IMR-90 (cell line): Measurements from ENCODE around the gene WDR49. TPM values are rescaled to one million over a fixed set of nuclear protein-coding genes. Genes with fewer than 3 reads are reported as not detected.

Source experiments
- ATAC-seq: fragments of 200-7000 bp; cut with Tn5 transposase; 2 replicates; pipeline ENCODE4 v1.9.1; 2020; ENCODE audit warnings: low read depth, mild to moderate bottlenecking, moderate library complexity
- BruUV-seq: library from RNA; stranded (reverse); fragments of 400-500 nt; replicated peaks from 2 replicates; lab custom pipeline; 2021; lab: Mats Ljungman, UMichigan
- CTCF ChIA-PET: fragments of 300-600 bp; formaldehyde crosslinking; extraction: SDS; loops from one replicate; lab custom pipeline; 2021; ENCODE audit warnings: antibody characterized with exemption; lab: Yijun Ruan, JAX
- POLR2A ChIA-PET: fragments of 300-600 bp; sonication (Branson Sonifier 250); formaldehyde crosslinking; loops from one replicate; lab custom pipeline; 2022; ENCODE audit warnings: antibody characterized with exemption; ENCODE audit not compliant: unreplicated experiment; lab: Charles Lee
- DNase-seq: peaks from one replicate; pipeline ENCODE4 v3.0.0; 2013
- H2AFZ ChIP-seq: replicated peaks from 2 replicates; pipeline ENCODE3; 2013; ENCODE audit warnings: low read length, mild to moderate bottlenecking; ENCODE audit not compliant: poor library complexity
- H2AK5ac ChIP-seq: 2 replicates; pipeline ENCODE4 v1.6.1; 2013; ENCODE audit warnings: low read depth, low read length, inconsistent platforms
- H2AK9ac ChIP-seq: replicated peaks from 2 replicates; pipeline ENCODE3; 2013; ENCODE audit warnings: mild to moderate bottlenecking, low read depth, low read length, moderate library complexity; ENCODE audit not compliant: poor library complexity
- H2BK120ac ChIP-seq: 2 replicates; pipeline ENCODE4 v1.6.1; 2013; ENCODE audit warnings: low read depth, low read length, inconsistent platforms
- H2BK15ac ChIP-seq: 3 replicates; pipeline ENCODE4 v1.6.1; 2013; ENCODE audit warnings: low read depth, low read length, inconsistent platforms
- H2BK20ac ChIP-seq: 2 replicates; pipeline ENCODE4 v1.6.1; 2013; ENCODE audit warnings: low read depth, mild to moderate bottlenecking, inconsistent platforms, low read length, moderate library complexity
- H2BK5ac ChIP-seq: 2 replicates; pipeline ENCODE4 v1.6.1; 2013; ENCODE audit warnings: mild to moderate bottlenecking, low read depth, low read length, inconsistent platforms; ENCODE audit not compliant: poor library complexity, severe bottlenecking
- H3K14ac ChIP-seq: replicated peaks from 2 replicates; pipeline ENCODE4 v1.6.1; 2013; ENCODE audit warnings: low read depth, low read length, inconsistent platforms
- H3K18ac ChIP-seq: 2 replicates; pipeline ENCODE4 v1.6.1; 2013; ENCODE audit warnings: low read depth, low read length, control low read depth
- H3K23ac ChIP-seq: 2 replicates; pipeline ENCODE4 v1.6.1; 2013; ENCODE audit warnings: low read depth, low read length, inconsistent platforms
- H3K27ac ChIP-seq: 2 replicates; pipeline ENCODE4 v1.5.1; 2013; ENCODE audit warnings: mild to moderate bottlenecking, control low read depth, low read length; ENCODE audit not compliant: insufficient read depth
- H3K27me3 ChIP-seq: 2 replicates; pipeline ENCODE4 v1.6.1; 2013; ENCODE audit warnings: low read length; ENCODE audit not compliant: control insufficient read depth, insufficient read depth
- H3K36me3 ChIP-seq: 2 replicates; pipeline ENCODE4 v1.6.1; 2013; ENCODE audit warnings: low read length, mixed read lengths; ENCODE audit not compliant: control insufficient read depth, insufficient read depth
- H3K4ac ChIP-seq: 2 replicates; pipeline ENCODE4 v1.6.1; 2013; ENCODE audit warnings: low read depth, low read length, inconsistent platforms
- H3K4me1 ChIP-seq: 2 replicates; pipeline ENCODE4 v1.6.1; 2013; ENCODE audit warnings: low read length, mixed read lengths; ENCODE audit not compliant: control insufficient read depth, insufficient read depth
- H3K4me2 ChIP-seq: 2 replicates; pipeline ENCODE4 v1.6.1; 2013; ENCODE audit warnings: low read depth, mild to moderate bottlenecking, control low read depth, low read length, moderate library complexity
- H3K4me3 ChIP-seq: 2 replicates; pipeline ENCODE4 v1.5.1; 2013; ENCODE audit warnings: low read depth, mild to moderate bottlenecking, control low read depth, low read length, moderate library complexity; ENCODE audit not compliant: insufficient read depth
- H3K56ac ChIP-seq: 2 replicates; pipeline ENCODE4 v1.6.1; 2013; ENCODE audit warnings: low read length, inconsistent platforms; ENCODE audit not compliant: insufficient read depth; ENCODE audit errors: extremely low read depth
- H3K79me1 ChIP-seq, 2 experiments: 2 replicates each; pipeline ENCODE4 v1.6.1; 2013; ENCODE audit warnings: low read length in 2 of 2, inconsistent platforms in 1 of 2, low read depth in 1 of 2
- H3K9ac ChIP-seq: 2 replicates; pipeline ENCODE4 v1.6.1; 2013; ENCODE audit warnings: low read depth, low read length, control low read depth
- H3K9me1 ChIP-seq: 2 replicates; pipeline ENCODE4 v1.6.1; 2013; ENCODE audit warnings: low read length, inconsistent platforms; ENCODE audit not compliant: insufficient read depth
- H3K9me3 ChIP-seq: 2 replicates; pipeline ENCODE4 v1.6.1; 2013; ENCODE audit warnings: low read length; ENCODE audit not compliant: control insufficient read depth, insufficient read depth
- H4K20me1 ChIP-seq: 2 replicates; pipeline ENCODE4 v1.6.1; 2013; ENCODE audit warnings: low read length, inconsistent platforms; ENCODE audit not compliant: insufficient read depth
- H4K5ac ChIP-seq: 2 replicates; pipeline ENCODE4 v1.6.1; 2013; ENCODE audit warnings: mild to moderate bottlenecking, low read depth, low read length, control low read depth
- H4K8ac ChIP-seq, 2 experiments: 2 replicates each; pipeline ENCODE4 v1.6.1; 2013; ENCODE audit warnings: low read depth in 2 of 2, low read length in 2 of 2, control low read depth in 1 of 2, inconsistent platforms in 1 of 2
- H4K91ac ChIP-seq: 2 replicates; pipeline ENCODE4 v1.6.1; 2013; ENCODE audit warnings: low read depth, low read length, inconsistent platforms; ENCODE audit not compliant: insufficient read depth
- BHLHE40 ChIP-seq: fragments of 150-350 bp; IDR thresholded peaks from 2 replicates; pipeline ENCODE4 v1.6.1; 2016; ENCODE audit warnings: mild to moderate bottlenecking, low read depth, low read length
- CEBPB ChIP-seq: IDR thresholded peaks from 2 replicates; pipeline ENCODE4 v1.6.1; 2012; ENCODE audit warnings: low read depth, low read length, improper control_type of control experiment
- CHD1 ChIP-seq: IDR thresholded peaks from 2 replicates; pipeline ENCODE4 v1.6.1; 2012; ENCODE audit warnings: low read depth, low read length, improper control_type of control experiment
- ELK1 ChIP-seq: fragments of 150-350 bp; IDR thresholded peaks from 2 replicates; pipeline ENCODE4 v1.6.1; 2016; ENCODE audit warnings: low read depth, mild to moderate bottlenecking, low read length, moderate library complexity, borderline replicate concordance
- FOS ChIP-seq: fragments of 150-350 bp; IDR thresholded peaks from 2 replicates; pipeline ENCODE4 v1.6.1; 2016; ENCODE audit warnings: low read depth, low read length
- MAFK ChIP-seq: IDR thresholded peaks from 2 replicates; pipeline ENCODE4 v1.6.1; 2012; ENCODE audit warnings: low read depth, low read length, improper control_type of control experiment
- MAZ ChIP-seq: IDR thresholded peaks from 2 replicates; pipeline ENCODE4 v1.6.1; 2012; ENCODE audit warnings: low read depth, mild to moderate bottlenecking, low read length, improper control_type of control experiment, moderate library complexity, borderline replicate concordance
- MXI1 ChIP-seq: IDR thresholded peaks from 2 replicates; pipeline ENCODE4 v1.6.1; 2012; ENCODE audit warnings: low read depth, mild to moderate bottlenecking, low read length, moderate library complexity, borderline replicate concordance
- NFE2L2 ChIP-seq: fragments of 150-350 bp; IDR thresholded peaks from 2 replicates; pipeline ENCODE4 v1.6.1; 2016; ENCODE audit warnings: low read depth, mild to moderate bottlenecking, low read length
- POLR2A ChIP-seq: IDR thresholded peaks from 2 replicates; pipeline ENCODE4 v1.6.1; 2012; ENCODE audit warnings: mild to moderate bottlenecking, low read depth, low read length
- RAD21 ChIP-seq: IDR thresholded peaks from 2 replicates; pipeline ENCODE4 v1.6.1; 2012; ENCODE audit warnings: low read length, improper control_type of control experiment
- RCOR1 ChIP-seq: IDR thresholded peaks from 2 replicates; pipeline ENCODE4 v1.6.1; 2012; ENCODE audit warnings: mild to moderate bottlenecking, low read length, improper control_type of control experiment; ENCODE audit not compliant: insufficient replicate concordance
- RFX5 ChIP-seq: IDR thresholded peaks from 2 replicates; pipeline ENCODE4 v1.8.0; 2012; ENCODE audit warnings: low read depth, mild to moderate bottlenecking, low read length, moderate library complexity
- SMC3 ChIP-seq: fragments of 150-350 bp; IDR thresholded peaks from 2 replicates; pipeline ENCODE4 v1.6.1; 2016; ENCODE audit warnings: low read depth, mild to moderate bottlenecking, antibody characterized with exemption, low read length, moderate library complexity
- USF2 ChIP-seq: fragments of 150-350 bp; IDR thresholded peaks from 2 replicates; pipeline ENCODE4 v1.6.1; 2017; ENCODE audit warnings: mild to moderate bottlenecking, antibody characterized with exemption, low read length, low read depth
- WGBS, 2 experiments: methylation state at CpG; one replicate each; pipeline versions ENCODE4 v1.1.5 to v1.1.7; 2013; ENCODE audit warnings: missing lambda C conversion rate in 2 of 2; ENCODE audit not compliant: insufficient read length in 1 of 2; ENCODE audit errors: extremely low coverage in 2 of 2; 5-methylcytosine and 5-hydroxymethylcytosine counted together
- dilution Hi-C: fragments of 300-500 bp; cut with HindIII; formaldehyde crosslinking; loops from one replicate; pipeline ENCODE4 v1.14.3; 2018; ENCODE audit warnings: low sequenced_read_pairs; ENCODE audit not compliant: unreplicated experiment
- in situ Hi-C: fragments of 300-500 bp; cut with MboI; formaldehyde crosslinking; loops from 3 replicates; pipeline ENCODE4 v1.14.3; 2019; ENCODE audit warnings: low sequenced_read_pairs, inconsistent platforms, mixed read lengths
- intact Hi-C: fragments of 100-400 bp; cut with micrococcal nuclease; formaldehyde crosslinking; loops from 2 replicates; pipeline ENCODE4 v1.10.0; 2022
- polyA plus RNA-seq, 3 experiments: library from polyadenylated mRNA; depleted of rRNA; stranded (reverse); fragments of >200 nt; gene quantifications; 2 replicates each; pipeline ENCODE4 v1.2.3, GENCODE V29; 2012; ENCODE audit warnings: low replicate concordance in 1 of 3
- total RNA-seq: library from RNA; depleted of rRNA; stranded (reverse); fragments of >200 nt; gene quantifications from 2 replicates; pipeline ENCODE4 v1.2.3, GENCODE V29; 2012
- TF ChIP-seq, protein P1 (sequence below): conservative IDR thresholded peaks from 2 replicates; pipeline ENCODE4 v1.5.1; 2012; ENCODE audit warnings: mild to moderate bottlenecking, low read depth, low read length, improper control_type of control experiment

WDR49 gene
- total and polyA plus RNA-seq, 2 of the 4 experiments (the other 2 are of a cell fraction), result not detected

DNA sequence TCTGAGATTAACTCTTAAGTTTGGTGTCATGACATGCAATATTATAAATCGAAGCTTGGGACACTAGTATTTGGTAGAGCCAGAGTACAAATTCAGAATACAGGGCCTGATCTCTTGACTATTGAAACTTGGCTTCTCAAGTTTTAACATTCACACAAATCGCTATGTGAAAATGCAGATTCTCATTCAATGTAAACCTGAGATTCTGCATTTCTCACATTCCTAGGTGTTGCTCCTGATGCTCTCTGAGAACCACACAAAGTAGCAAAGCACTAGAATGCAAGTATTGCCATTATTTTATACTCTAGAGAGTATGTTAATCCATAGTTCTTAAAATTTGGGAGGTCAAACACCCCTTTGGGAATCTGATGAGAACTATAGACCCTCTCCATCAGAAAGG lies 47.9 kb downstream of the WDR49 start:
- no peak overlapping the region for H3K56ac ChIP-seq
- no peak overlapping the region for H3K4me2 ChIP-seq
- no peak overlapping the region for H3K4ac ChIP-seq
- no peak for DNase-seq
- H3K36me3 ChIP-seq, result no peaks in the 10 kb centered on the region
- no peak overlapping the region for H2AK5ac ChIP-seq
- H3K27me3 ChIP-seq, result no peaks in the 10 kb centered on the region
- no peak for TF ChIP-seq RCOR1
- TF ChIP-seq FOS, result no peak
- no peak for TF ChIP-seq NFE2L2
- TF ChIP-seq MAFK, result no peak
- TF ChIP-seq CHD1, result no peak
- TF ChIP-seq, protein P1, sequence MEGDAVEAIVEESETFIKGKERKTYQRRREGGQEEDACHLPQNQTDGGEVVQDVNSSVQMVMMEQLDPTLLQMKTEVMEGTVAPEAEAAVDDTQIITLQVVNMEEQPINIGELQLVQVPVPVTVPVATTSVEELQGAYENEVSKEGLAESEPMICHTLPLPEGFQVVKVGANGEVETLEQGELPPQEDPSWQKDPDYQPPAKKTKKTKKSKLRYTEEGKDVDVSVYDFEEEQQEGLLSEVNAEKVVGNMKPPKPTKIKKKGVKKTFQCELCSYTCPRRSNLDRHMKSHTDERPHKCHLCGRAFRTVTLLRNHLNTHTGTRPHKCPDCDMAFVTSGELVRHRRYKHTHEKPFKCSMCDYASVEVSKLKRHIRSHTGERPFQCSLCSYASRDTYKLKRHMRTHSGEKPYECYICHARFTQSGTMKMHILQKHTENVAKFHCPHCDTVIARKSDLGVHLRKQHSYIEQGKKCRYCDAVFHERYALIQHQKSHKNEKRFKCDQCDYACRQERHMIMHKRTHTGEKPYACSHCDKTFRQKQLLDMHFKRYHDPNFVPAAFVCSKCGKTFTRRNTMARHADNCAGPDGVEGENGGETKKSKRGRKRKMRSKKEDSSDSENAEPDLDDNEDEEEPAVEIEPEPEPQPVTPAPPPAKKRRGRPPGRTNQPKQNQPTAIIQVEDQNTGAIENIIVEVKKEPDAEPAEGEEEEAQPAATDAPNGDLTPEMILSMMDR, result no peak
- no peak for TF ChIP-seq MXI1
- no peak for TF ChIP-seq MAZ
- TF ChIP-seq USF2, result no peak
- TF ChIP-seq RFX5, result no peak
- no peak for TF ChIP-seq POLR2A
- TF ChIP-seq BHLHE40, result no peak
- no peak for TF ChIP-seq ELK1
- TF ChIP-seq RAD21, result no peak
- no peak for TF ChIP-seq CEBPB
- no peak for TF ChIP-seq SMC3
- H4K5ac ChIP-seq, result no peak overlapping the region
- peaks cover 2% of the 10 kb centered on the region for H3K9me3 ChIP-seq
- H3K18ac ChIP-seq, result no peak overlapping the region
- intact Hi-C loops, result no loop called here
- no peak overlapping the region for H3K23ac ChIP-seq
- no peak overlapping the region for H4K8ac ChIP-seq
- POLR2A ChIA-PET, result no interaction called here
- no peaks in the 10 kb centered on the region for H4K20me1 ChIP-seq
- ATAC-seq, result no peak
- no peaks in the 10 kb centered on the region for H3K9me1 ChIP-seq
- in situ Hi-C loops, result no loop called here
- no peak overlapping the region for H3K27ac ChIP-seq
- no peak overlapping the region for H2BK20ac ChIP-seq
- WGBS, 2 experiments, result no CpG with 5 or more reads among the region's 2 CpGs
- H2BK5ac ChIP-seq, result no peak overlapping the region
- no peak overlapping the region for H2AFZ ChIP-seq
- no peak overlapping the region for H2AK9ac ChIP-seq
- no peak overlapping the region for H3K14ac ChIP-seq
- BruUV-seq, result no TSS peak
- no peak overlapping the region for H3K9ac ChIP-seq
- H3K79me1 ChIP-seq, result no peaks in the 10 kb centered on the region
- H3K4me3 ChIP-seq, result no peak overlapping the region
- no peak overlapping the region for H2BK15ac ChIP-seq
- dilution Hi-C loops, result no loop called here
- no peak overlapping the region for H4K91ac ChIP-seq
- no peak overlapping the region for H2BK120ac ChIP-seq
- CTCF ChIA-PET, result no interaction called here
- H3K4me1 ChIP-seq, result no peaks in the 10 kb centered on the region
